ENCODE results near the gene BRME1.

Gene BRME1

GRCh38 chr19:13929956-13930355 is 24.0 kb upstream of the BRME1 start:
- H3K4me3 ChIP-seq (IDR thresholded peaks at IDR 0.05; ENCODE audit: insufficient read depth, low read depth, low read length) = no peak overlapping the region
- no peak overlapping the region for H3K9ac ChIP-seq
- no peaks in the 10 kb centered on the region for H3K4me1 ChIP-seq (ENCODE audit: low read depth, poor library complexity, severe bottlenecking)
- no peak overlapping the region for H3K27ac ChIP-seq
- no peaks in the 10 kb centered on the region for H3K79me2 ChIP-seq (ENCODE audit: insufficient read depth, low read depth)
- H3K27me3 ChIP-seq (ENCODE audit: insufficient read depth, low read depth) = no peaks in the 10 kb centered on the region
- no peaks in the 10 kb centered on the region for H4K20me1 ChIP-seq (ENCODE audit: insufficient read depth)
- no peak overlapping the region for H3K4me2 ChIP-seq
- H3K36me3 ChIP-seq (ENCODE audit: insufficient read depth) = no peaks in the 10 kb centered on the region
- no peak overlapping the region for H2AFZ ChIP-seq (ENCODE audit: low read depth)
- no peak for TF ChIP-seq CTCF (conservative IDR thresholded peaks at IDR 0.05; ENCODE audit: low read depth, low read length)

GRCh38 chr19:13929340-13929739 is 23.4 kb upstream of the BRME1 start:
- no peaks in the 10 kb centered on the region for H3K36me3 ChIP-seq (ENCODE audit: insufficient read depth)

GRCh38 chr19:13926715-13927114 is 20.8 kb upstream of the BRME1 start:
- no peak overlapping the region for H3K4me2 ChIP-seq
- H3K27ac ChIP-seq = no peak overlapping the region
- no peaks in the 10 kb centered on the region for H3K36me3 ChIP-seq (ENCODE audit: insufficient read depth)
- H2AFZ ChIP-seq (ENCODE audit: low read depth) = no peak overlapping the region
- no peak overlapping the region for H3K4me3 ChIP-seq (IDR thresholded peaks at IDR 0.05; ENCODE audit: insufficient read depth, low read depth, low read length)
- no peaks in the 10 kb centered on the region for H3K79me2 ChIP-seq (ENCODE audit: insufficient read depth, low read depth)
- H3K4me1 ChIP-seq (ENCODE audit: low read depth, poor library complexity, severe bottlenecking) = no peaks in the 10 kb centered on the region
- H3K27me3 ChIP-seq (ENCODE audit: insufficient read depth, low read depth) = no peaks in the 10 kb centered on the region
- H4K20me1 ChIP-seq (ENCODE audit: insufficient read depth) = no peaks in the 10 kb centered on the region
- no peak for TF ChIP-seq CTCF (conservative IDR thresholded peaks at IDR 0.05; ENCODE audit: low read depth, low read length)
- no peak overlapping the region for H3K9ac ChIP-seq

More at GRCh38 chr19:13929340-13929739, 23.4 kb upstream of the BRME1 start:
- Histone ChIP-seq H3K4me2 (no peak overlapping the region), H3K27ac (no peak overlapping the region), H3K4me1 (ENCODE audit: low read depth, poor library complexity, severe bottlenecking) (no peaks in the 10 kb centered on the region), H3K9ac (no peak overlapping the region), H3K79me2 (ENCODE audit: insufficient read depth, low read depth) (no peaks in the 10 kb centered on the region), H3K4me3 (IDR thresholded peaks at IDR 0.05; ENCODE audit: insufficient read depth, low read depth, low read length) (no peak overlapping the region), H4K20me1 (ENCODE audit: insufficient read depth) (no peaks in the 10 kb centered on the region), H3K27me3 (ENCODE audit: insufficient read depth, low read depth) (no peaks in the 10 kb centered on the region), H2AFZ (ENCODE audit: low read depth) (no peak overlapping the region)
- no peak for TF ChIP-seq CTCF (conservative IDR thresholded peaks at IDR 0.05; ENCODE audit: low read depth, low read length)

GRCh38 chr19:13926010-13926409 is 20.1 kb upstream of the BRME1 start:
- no peak overlapping the region for H3K4me3 ChIP-seq (IDR thresholded peaks at IDR 0.05; ENCODE audit: insufficient read depth, low read depth, low read length)
- H3K79me2 ChIP-seq (ENCODE audit: insufficient read depth, low read depth) = no peaks in the 10 kb centered on the region
- no peak overlapping the region for H3K4me2 ChIP-seq
- H3K27ac ChIP-seq = no peak overlapping the region
- no peak for TF ChIP-seq CTCF (conservative IDR thresholded peaks at IDR 0.05; ENCODE audit: low read depth, low read length)
- H3K36me3 ChIP-seq (ENCODE audit: insufficient read depth) = no peaks in the 10 kb centered on the region
- H3K9ac ChIP-seq = no peak overlapping the region
- no peaks in the 10 kb centered on the region for H3K27me3 ChIP-seq (ENCODE audit: insufficient read depth, low read depth)
- H3K4me1 ChIP-seq (ENCODE audit: low read depth, poor library complexity, severe bottlenecking) = no peaks in the 10 kb centered on the region
- H4K20me1 ChIP-seq (ENCODE audit: insufficient read depth) = no peaks in the 10 kb centered on the region
- H2AFZ ChIP-seq (ENCODE audit: low read depth) = no peak overlapping the region

All from KMS-11 (cell line).